Measurements from ENCODE around the gene TMEM80.
"Not testable (repeated sequence)": the region's sequence is repeated elsewhere in the genome, so short reads cannot be mapped to it uniquely, and the experiment has no call there.

DNA sequence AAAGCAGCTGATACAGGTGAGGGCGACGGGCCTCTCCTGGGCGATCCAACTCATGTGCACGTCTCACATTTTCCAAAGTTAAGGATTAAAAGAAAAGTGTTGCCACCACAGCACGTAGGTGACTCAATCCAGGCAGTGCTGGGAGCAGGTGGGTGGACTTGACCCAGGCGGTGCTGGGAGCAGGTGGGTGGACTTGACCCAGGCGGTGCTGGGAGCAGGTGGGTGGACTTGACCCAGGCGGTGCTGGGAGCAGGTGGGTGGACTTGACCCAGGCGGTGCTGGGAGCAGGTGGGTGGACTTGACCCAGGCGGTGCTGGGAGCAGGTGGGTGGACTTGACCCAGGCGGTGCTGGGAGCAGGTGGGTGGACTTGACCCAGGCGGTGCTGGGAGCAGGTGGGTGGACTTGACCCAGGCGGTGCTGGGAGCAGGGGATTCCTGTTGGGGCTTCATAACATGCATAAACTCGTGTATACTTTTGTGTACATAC is 47.9 kb upstream of the TMEM80 start:
- TF ChIP-seq, protein P1, sequence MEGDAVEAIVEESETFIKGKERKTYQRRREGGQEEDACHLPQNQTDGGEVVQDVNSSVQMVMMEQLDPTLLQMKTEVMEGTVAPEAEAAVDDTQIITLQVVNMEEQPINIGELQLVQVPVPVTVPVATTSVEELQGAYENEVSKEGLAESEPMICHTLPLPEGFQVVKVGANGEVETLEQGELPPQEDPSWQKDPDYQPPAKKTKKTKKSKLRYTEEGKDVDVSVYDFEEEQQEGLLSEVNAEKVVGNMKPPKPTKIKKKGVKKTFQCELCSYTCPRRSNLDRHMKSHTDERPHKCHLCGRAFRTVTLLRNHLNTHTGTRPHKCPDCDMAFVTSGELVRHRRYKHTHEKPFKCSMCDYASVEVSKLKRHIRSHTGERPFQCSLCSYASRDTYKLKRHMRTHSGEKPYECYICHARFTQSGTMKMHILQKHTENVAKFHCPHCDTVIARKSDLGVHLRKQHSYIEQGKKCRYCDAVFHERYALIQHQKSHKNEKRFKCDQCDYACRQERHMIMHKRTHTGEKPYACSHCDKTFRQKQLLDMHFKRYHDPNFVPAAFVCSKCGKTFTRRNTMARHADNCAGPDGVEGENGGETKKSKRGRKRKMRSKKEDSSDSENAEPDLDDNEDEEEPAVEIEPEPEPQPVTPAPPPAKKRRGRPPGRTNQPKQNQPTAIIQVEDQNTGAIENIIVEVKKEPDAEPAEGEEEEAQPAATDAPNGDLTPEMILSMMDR (conservative IDR thresholded peaks at IDR 0.05; ENCODE audit: low read depth, low read length): not testable (repeated sequence)
- TF ChIP-seq EZH2 (IDR thresholded peaks at IDR 0.05; ENCODE audit: borderline replicate concordance, low read depth, low read length, poor library complexity, severe bottlenecking): not testable (repeated sequence)
